ENCODE results near the gene SERPINA1. TPM values are rescaled to one million over a fixed set of nuclear protein-coding genes. Genes with fewer than 3 reads are reported as not detected.

The SERPINA1 gene
- total RNA-seq, 1 experiment from 2014 or later, result 10.5 TPM

DNA sequence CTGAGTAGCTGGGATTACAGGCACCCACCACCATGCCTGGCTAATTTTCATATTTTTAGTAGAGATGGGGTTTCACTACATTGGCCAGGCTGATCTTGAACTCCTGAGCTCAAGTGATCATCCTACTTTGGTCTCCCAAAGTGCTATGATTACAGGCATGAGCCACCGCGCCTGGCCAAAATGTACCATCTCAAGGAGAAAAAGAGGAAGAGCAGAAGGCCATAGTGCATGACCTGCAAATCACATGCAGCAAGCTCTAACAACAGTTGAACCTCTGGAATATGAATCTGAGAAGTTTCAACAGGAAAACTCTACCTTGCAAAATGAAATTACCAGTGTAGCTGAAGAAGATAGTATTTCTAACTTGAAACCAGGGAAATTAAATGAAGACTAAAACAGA lies 17.1 kb upstream of the SERPINA1 start:
- Histone ChIP-seq H3K9me2 (replicated peaks; ENCODE audit: low read length) (no peaks in the 10 kb centered on the region), H3K9me3 (ENCODE audit: low read length) (0 out of 2 replicates have a peak, but pooled peaks cover 4% of the 10 kb centered on the region), H3K4me2 (ENCODE audit: low read length) (no peak overlapping the region), H3K4me3 (ENCODE audit: low read length) (no peak overlapping the region), H3F3A (ENCODE audit: low read length, unreplicated experiment) (no peaks in the 10 kb centered on the region), H3K4me1 (ENCODE audit: insufficient read depth, low read length) (0 out of 2 replicates have a peak, but pooled peaks cover 4% of the 10 kb centered on the region), H4K20me1 (ENCODE audit: low read length) (no peaks in the 10 kb centered on the region), H3K27ac (ENCODE audit: low read length) (no peak overlapping the region), H3K36me3 (ENCODE audit: low read depth, low read length) (no peaks in the 10 kb centered on the region), H3K27me3 (ENCODE audit: low read length) (no peaks in the 10 kb centered on the region), H3K79me2 (ENCODE audit: low read length) (no peaks in the 10 kb centered on the region), H3K9ac (ENCODE audit: low read length) (no peak overlapping the region), H2AFZ (ENCODE audit: low read length) (no peak overlapping the region)
- ChIA-PET CTCF (no interaction called here), POLR2A (ENCODE audit: unreplicated experiment) (no interaction called here)
- no peak for DNase-seq
- no TSS peak for BruUV-seq (replicated peaks)
- ATAC-seq, result no peak
- intact Hi-C loops (cut with micrococcal nuclease), result no loop called here
- TF ChIP-seq EZH2phosphoT487 (IDR thresholded peaks at IDR 0.05; ENCODE audit: borderline replicate concordance, low read length) (no peak), CTCF (conservative IDR thresholded peaks at IDR 0.05; ENCODE audit: low read depth, low read length) (no peak), EZH2 (IDR thresholded peaks at IDR 0.05; ENCODE audit: low read length, unreplicated experiment) (no peak)

DNA sequence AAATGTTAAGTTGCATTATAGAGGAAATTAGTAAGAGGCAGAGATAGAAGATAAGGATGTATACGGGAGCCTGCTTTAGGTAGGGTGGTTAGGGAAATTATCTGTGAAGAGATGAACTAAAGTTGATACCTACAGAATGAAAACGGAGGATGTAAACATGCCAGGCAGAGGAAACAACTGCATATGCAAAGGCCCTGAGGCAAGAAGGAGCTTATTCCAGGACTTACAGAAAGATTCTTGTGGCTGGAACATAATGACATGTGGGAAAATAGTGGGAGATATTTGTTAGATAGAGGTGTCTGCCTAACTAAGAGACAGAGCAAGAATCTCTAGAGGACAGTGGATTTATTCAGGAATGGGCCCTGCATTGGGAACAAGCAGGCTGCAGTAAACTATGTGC lies 16.2 kb upstream of the SERPINA1 start:
- ATAC-seq, result no peak
- ChIA-PET POLR2A (ENCODE audit: unreplicated experiment) (no interaction called here), CTCF (no interaction called here)
- TF ChIP-seq CTCF (conservative IDR thresholded peaks at IDR 0.05; ENCODE audit: low read depth, low read length) (no peak), EZH2phosphoT487 (IDR thresholded peaks at IDR 0.05; ENCODE audit: borderline replicate concordance, low read length) (no peak)
- H3K4me2 ChIP-seq (ENCODE audit: low read length), result no peak overlapping the region
- BruUV-seq (replicated peaks), result no TSS peak
- H3K27me3 ChIP-seq (ENCODE audit: low read length), result no peaks in the 10 kb centered on the region
- H3F3A ChIP-seq (ENCODE audit: low read length, unreplicated experiment), result no peaks in the 10 kb centered on the region
- 0 out of 2 replicates have a peak, but pooled peaks cover 4% of the 10 kb centered on the region for H3K4me1 ChIP-seq (ENCODE audit: insufficient read depth, low read length)
- H3K27ac ChIP-seq (ENCODE audit: low read length), result no peak overlapping the region
- no peaks in the 10 kb centered on the region for H3K36me3 ChIP-seq (ENCODE audit: low read depth, low read length)
- no peaks in the 10 kb centered on the region for H3K79me2 ChIP-seq (ENCODE audit: low read length)
- DNase-seq, result no peak
- H3K4me3 ChIP-seq (ENCODE audit: low read length), result no peak overlapping the region
- H3K9me3 ChIP-seq (ENCODE audit: low read length), result 0 out of 2 replicates have a peak, but pooled peaks cover 4% of the 10 kb centered on the region
- H4K20me1 ChIP-seq (ENCODE audit: low read length), result no peaks in the 10 kb centered on the region
- H2AFZ ChIP-seq (ENCODE audit: low read length), result no peak overlapping the region
- no peaks in the 10 kb centered on the region for H3K9me2 ChIP-seq (replicated peaks; ENCODE audit: low read length)
- no peak overlapping the region for H3K9ac ChIP-seq (ENCODE audit: low read length)
- intact Hi-C loops (cut with micrococcal nuclease), result no loop called here

GRCh38 chr14:94403312-94403932 lies 15.0 kb upstream of the SERPINA1 start:
- no peak overlapping the region for H2AFZ ChIP-seq (ENCODE audit: low read length)
- H3K9me2 ChIP-seq (replicated peaks; ENCODE audit: low read length), result no peaks in the 10 kb centered on the region
- TF ChIP-seq EZH2phosphoT487 (IDR thresholded peaks at IDR 0.05; ENCODE audit: borderline replicate concordance, low read length) (no peak), EZH2 (IDR thresholded peaks at IDR 0.05; ENCODE audit: low read length, unreplicated experiment) (no peak), CTCF (conservative IDR thresholded peaks at IDR 0.05; ENCODE audit: low read depth, low read length) (no peak)
- no peak overlapping the region for H3K27ac ChIP-seq (ENCODE audit: low read length)
- H3K4me3 ChIP-seq (ENCODE audit: low read length), result no peak overlapping the region
- 0 out of 2 replicates have a peak, but pooled peaks cover 4% of the 10 kb centered on the region for H3K9me3 ChIP-seq (ENCODE audit: low read length)
- H3K27me3 ChIP-seq (ENCODE audit: low read length), result no peaks in the 10 kb centered on the region
- H4K20me1 ChIP-seq (ENCODE audit: low read length), result no peaks in the 10 kb centered on the region
- ChIA-PET POLR2A (ENCODE audit: unreplicated experiment) (no interaction called here), CTCF (no interaction called here)
- H3K4me2 ChIP-seq (ENCODE audit: low read length), result no peak overlapping the region
- intact Hi-C loops (cut with micrococcal nuclease), result no loop called here
- no peaks in the 10 kb centered on the region for H3K79me2 ChIP-seq (ENCODE audit: low read length)
- 0 out of 2 replicates have a peak, but pooled peaks cover 4% of the 10 kb centered on the region for H3K4me1 ChIP-seq (ENCODE audit: insufficient read depth, low read length)
- DNase-seq (no peak), ATAC-seq (no peak)
- H3F3A ChIP-seq (ENCODE audit: low read length, unreplicated experiment), result no peaks in the 10 kb centered on the region
- no TSS peak for BruUV-seq (replicated peaks)
- H3K36me3 ChIP-seq (ENCODE audit: low read depth, low read length), result no peaks in the 10 kb centered on the region
- H3K9ac ChIP-seq (ENCODE audit: low read length), result no peak overlapping the region
